Kidney (tissue), 14 donors: ENCODE measurements around the gene GTF2F2. TPM values are rescaled to one million over a fixed set of nuclear protein-coding genes. Genes with fewer than 3 reads are reported as not detected.

Experiments used
- DNase-seq, 5 donors: peaks; one replicate each; pipeline ENCODE4 v3.0.0-alpha.2; 2013 to 2020
- FAIRE-seq: peaks from 2 replicates; lab custom pipeline; 2012; peaks lifted over from hg19 to GRCh38; lab: Jason Lieb, UNC
- H3K27ac ChIP-seq, 2 donors: one replicate each; pipeline ENCODE4 v1.7.0; 2013; ENCODE audit warnings: low read depth in 2 of 2, low read length in 2 of 2, inconsistent platforms in 1 of 2
- H3K27me3 ChIP-seq: one replicate; pipeline ENCODE4 v1.7.1; 2013; ENCODE audit warnings: low read length, inconsistent platforms; ENCODE audit not compliant: control insufficient read depth, insufficient read depth
- H3K36me3 ChIP-seq, 3 donors: one replicate each; pipeline versions ENCODE4 v1.7.0 to v1.7.1; 2013; ENCODE audit warnings: low read length in 3 of 3, control low read depth in 1 of 3, inconsistent platforms in 1 of 3; ENCODE audit not compliant: insufficient read depth in 3 of 3, control insufficient read depth in 2 of 3
- H3K4me1 ChIP-seq, 3 donors: one replicate each; pipeline versions ENCODE4 v1.7.0 to v1.7.1; 2013; ENCODE audit warnings: low read length in 3 of 3, inconsistent platforms in 1 of 3, low read depth in 1 of 3; ENCODE audit not compliant: control insufficient read depth in 2 of 3, insufficient read depth in 2 of 3
- H3K4me3 ChIP-seq, 3 donors: one replicate each; pipeline versions ENCODE4 v1.7.0 to v1.8.1; 2013; ENCODE audit warnings: low read length in 3 of 3, control low read depth in 1 of 3, inconsistent platforms in 1 of 3
- H3K9ac ChIP-seq, 3 donors: one replicate each; pipeline versions ENCODE4 v1.7.0 to v1.7.1; 2013; ENCODE audit warnings: low read length in 3 of 3, control low read depth in 1 of 3, inconsistent platforms in 1 of 3
- H3K9me3 ChIP-seq, 3 donors: one replicate each; pipeline versions ENCODE4 v1.7.0 to v1.7.1; 2013; ENCODE audit warnings: low read length in 3 of 3, control low read depth in 1 of 3, inconsistent platforms in 1 of 3; ENCODE audit not compliant: control insufficient read depth in 2 of 3, insufficient read depth in 1 of 3
- CTCF ChIP-seq: IDR thresholded peaks from 3 replicates; pipeline ENCODE4 v1.5.1; 2012; ENCODE audit warnings: mild to moderate bottlenecking, moderate library complexity, borderline replicate concordance; ENCODE audit not compliant: insufficient read depth; ENCODE audit errors: extremely low read depth
- intact Hi-C: fragments of 100-400 bp; cut with DNase I; formaldehyde crosslinking; loops from one replicate; pipeline ENCODE4 v1.11.1; 2022
- polyA plus RNA-seq: library from polyadenylated mRNA; stranded (reverse); fragments of 350-450 nt; fragmentation: Illumina TruSeq; extraction: RNeasy Lipid Tissue Mini Kit (QIAGEN cat#74804); gene quantifications from one replicate; pipeline ENCODE4 v1.2.3, GENCODE V29; 2014; ENCODE audit warnings: low read depth, low replicate concordance; ENCODE audit not compliant: insufficient read depth
- total RNA-seq: library from RNA; stranded (reverse); fragmentation: NEBNext Ultra II Directional; extraction: Animal tissue kit (Norgen Biotek cat#: 25700); gene quantifications from one replicate; pipeline ENCODE4 v1.2.1, GENCODE V29; 2021
- donor health status: control.
- donor health status: control.
- donor health status: control.
- donor health status: control.
- donor health status: control.
- donor health status: DM: yes; HTN: yes; CAD: no.
- donor health status: Normal renal cell carcinoma (clear cell type).

Gene GTF2F2
- total and polyA plus RNA-seq, 2 donors from 2014 or later: 16.6 to 17.3 TPM

GRCh38 chr13:45141369-45141768 lies 21.1 kb downstream of the GTF2F2 start:
- no peak overlapping the region for H3K27ac ChIP-seq

GRCh38 chr13:45142440-45143345 lies 22.4 kb downstream of the GTF2F2 start:
- no peak overlapping the region for H3K27ac ChIP-seq
- FAIRE-seq: no peak
- H3K9ac ChIP-seq: no peak overlapping the region

More at GRCh38 chr13:45141369-45141768, 21.1 kb downstream of the GTF2F2 start:
- no peak for DNase-seq
- Histone ChIP-seq H3K27me3 (no peaks in the 10 kb centered on the region), H3K4me1 (no peaks in the 10 kb centered on the region), H3K9ac (no peak overlapping the region), H3K4me3 (no peak overlapping the region), H3K9me3 (no peaks in the 10 kb centered on the region), H3K36me3 (no peaks in the 10 kb centered on the region)
- TF ChIP-seq CTCF: no peak
- no peak for FAIRE-seq
- intact Hi-C loops: no loop called here

GRCh38 chr13:45143346-45143751 lies 23.0 kb downstream of the GTF2F2 start:
- Histone ChIP-seq H3K9me3 (no peaks in the 10 kb centered on the region), H3K27ac (no peak overlapping the region), H3K36me3 (no peaks in the 10 kb centered on the region), H3K9ac (no peak overlapping the region), H3K4me1 (no peaks in the 10 kb centered on the region), H3K4me3 (no peak overlapping the region), H3K27me3 (no peaks in the 10 kb centered on the region)
- DNase-seq (no peak), FAIRE-seq (no peak)
- intact Hi-C loops: no loop called here
- TF ChIP-seq CTCF: no peak

More at GRCh38 chr13:45142440-45143345, 22.4 kb downstream of the GTF2F2 start:
- TF ChIP-seq CTCF: no peak
- DNase-seq: no peak
- H3K36me3 ChIP-seq: no peaks in the 10 kb centered on the region
- no peaks in the 10 kb centered on the region for H3K9me3 ChIP-seq
- H3K27me3 ChIP-seq: no peaks in the 10 kb centered on the region
- intact Hi-C loops: no loop called here
- H3K4me3 ChIP-seq: no peak overlapping the region
- H3K4me1 ChIP-seq: no peaks in the 10 kb centered on the region
